ELR (cell line): ENCODE results near the gene PIAS2.
"Not testable (repeated sequence)": the region's sequence is repeated elsewhere in the genome, so short reads cannot be mapped to it uniquely, and the experiment has no call there.

Source experiments
- DNase-seq: peaks from one replicate; pipeline ENCODE4 v3.0.0-alpha.2; 2015; ENCODE audit warnings: low read depth

PIAS2 gene

DNA sequence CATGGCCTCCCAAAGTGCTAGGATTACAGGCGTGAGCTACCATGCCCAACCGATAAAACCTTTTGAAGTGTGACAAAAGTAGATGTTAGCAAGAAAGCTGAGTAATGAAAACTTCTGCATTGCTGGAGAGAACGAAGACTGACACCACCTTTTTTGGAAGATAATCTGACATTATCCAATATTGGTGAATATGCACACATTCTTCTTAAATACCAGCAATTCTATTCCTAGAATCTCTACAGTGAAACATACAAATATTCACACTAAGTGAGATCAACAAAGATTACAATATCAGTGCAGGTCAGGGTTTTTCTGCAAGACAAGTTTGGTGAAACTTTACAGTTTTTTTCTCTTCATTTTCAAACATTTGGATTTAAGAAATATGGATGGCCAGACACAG is 7.8 kb downstream of the PIAS2 start:
- DNase-seq, result no peak

GRCh38 chr18:46903406-46903805 is 13.9 kb downstream of the PIAS2 start:
- no peak for DNase-seq

DNA sequence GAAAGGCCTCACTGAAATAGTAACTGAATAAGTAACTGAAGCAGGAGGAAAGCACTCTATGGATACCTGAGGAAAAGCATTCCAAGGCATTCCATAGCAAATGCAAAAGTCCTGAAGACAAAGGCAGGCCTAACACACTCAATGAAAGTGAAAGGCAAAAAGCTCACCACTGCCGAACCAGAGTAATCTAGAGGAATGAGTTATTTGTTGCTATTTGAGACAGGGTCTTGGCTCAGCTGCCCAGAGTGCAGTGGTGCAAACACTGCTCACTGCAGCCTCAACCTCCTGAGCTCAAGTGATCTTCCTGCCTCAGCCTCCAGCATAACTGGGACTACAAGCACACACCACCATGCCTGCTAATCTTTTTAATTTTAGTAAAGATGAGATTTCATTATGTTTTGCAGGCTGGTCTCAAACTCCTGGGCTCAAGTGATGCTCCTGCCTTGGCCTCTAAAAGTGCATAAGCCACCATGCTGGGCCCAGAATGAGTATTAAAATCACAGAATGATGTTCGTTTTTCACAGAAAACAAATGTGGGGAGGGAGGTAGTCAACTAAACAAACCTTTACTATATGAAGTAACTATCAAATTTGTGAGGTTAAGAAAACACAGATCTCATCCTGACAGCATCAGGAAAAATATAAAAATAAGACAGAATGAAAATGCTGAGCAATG is 17.9 kb downstream of the PIAS2 start:
- no peak for DNase-seq

- no peak for DNase-seq
Measured at GRCh38 chr18:46894124-46894523, 23.2 kb downstream of the PIAS2 start.

DNA sequence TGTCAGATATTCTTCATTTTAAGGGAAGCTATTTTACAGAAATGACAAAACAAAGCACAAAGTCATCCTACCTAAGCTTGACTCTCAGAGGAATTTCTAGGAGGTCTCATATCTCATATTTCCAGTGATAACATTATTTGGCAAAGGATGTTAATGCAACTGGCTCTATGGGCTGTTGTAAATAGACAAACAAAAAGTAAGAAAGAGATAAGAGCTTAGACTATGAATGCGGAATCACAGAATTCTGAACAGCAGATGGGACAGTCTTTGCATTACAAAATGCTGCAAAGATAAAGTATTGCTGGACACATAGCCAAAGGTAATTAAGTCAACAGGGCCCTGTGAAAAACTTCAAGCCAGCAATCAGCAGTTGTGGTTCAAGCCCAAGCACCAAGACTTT is 23.9 kb downstream of the PIAS2 start:
- no peak for DNase-seq

DNA sequence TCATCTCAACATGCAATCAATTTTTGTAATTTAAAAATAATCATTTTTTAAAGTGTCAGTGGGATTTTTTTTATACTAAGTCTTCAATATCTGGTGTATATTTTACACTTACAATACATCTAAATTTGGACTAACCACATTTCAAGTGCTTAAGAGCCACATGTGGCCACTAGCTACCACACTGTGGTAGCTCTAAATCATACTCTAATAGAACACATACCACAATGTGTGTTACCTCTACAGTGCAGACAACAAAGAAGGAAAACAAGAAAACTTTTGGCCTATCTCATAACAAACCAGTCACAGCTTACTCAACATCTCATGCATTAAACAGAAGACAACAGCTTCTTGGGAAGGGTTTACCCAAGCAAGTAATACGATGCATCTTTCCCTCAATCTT is 24.5 kb downstream of the PIAS2 start:
- DNase-seq, result no peak

- no peak for DNase-seq
Measured at GRCh38 chr18:46891742-46892214, 25.5 kb downstream of the PIAS2 start.

DNA sequence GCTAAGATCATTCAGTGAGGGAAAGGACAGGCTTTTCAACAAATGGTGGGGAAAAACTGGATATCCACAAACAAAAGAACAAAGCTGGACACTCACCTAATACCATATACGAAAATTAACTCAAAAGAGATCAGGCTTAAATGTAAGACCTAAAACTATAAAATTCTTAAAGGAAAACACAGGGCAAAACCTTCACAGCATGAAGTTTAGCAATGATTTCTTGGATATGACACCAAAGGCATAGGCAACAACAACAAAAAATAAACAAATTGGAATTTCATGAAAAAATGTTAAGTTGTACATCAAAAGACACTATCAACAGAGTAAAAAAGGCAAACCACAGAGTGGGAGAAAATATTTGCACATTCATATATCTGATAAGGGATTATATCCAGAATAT is 28.3 kb downstream of the PIAS2 start:
- DNase-seq, result no peak

DNA sequence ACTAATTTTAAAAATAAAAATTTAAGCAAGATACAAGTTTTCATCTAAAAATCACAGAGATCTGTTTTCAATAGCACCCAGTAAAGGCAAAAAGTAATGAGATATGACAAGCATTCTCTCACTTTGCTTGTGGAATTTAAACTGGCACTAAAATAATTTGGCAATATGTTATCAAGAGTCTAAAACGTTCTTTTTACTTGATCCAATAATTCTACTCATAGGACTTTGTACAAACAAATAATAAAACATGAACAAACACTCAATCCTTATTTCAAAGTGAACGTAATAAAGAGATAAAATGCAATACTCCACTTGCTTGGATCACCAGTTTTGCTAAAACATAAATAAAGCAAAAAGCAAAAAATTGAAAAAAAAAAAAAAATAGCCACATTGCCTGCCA is 30.4 kb downstream of the PIAS2 start:
- no peak for DNase-seq

- no peak for DNase-seq
Measured at GRCh38 chr18:46883180-46883579, 34.1 kb downstream of the PIAS2 start.

GRCh38 chr18:46877329-46877987 is 39.8 kb downstream of the PIAS2 start:
- DNase-seq, result no peak

GRCh38 chr18:46868169-46868921 is 49.0 kb downstream of the PIAS2 start:
- DNase-seq, result no peak

- DNase-seq, result no peak
Measured at GRCh38 chr18:46867367-46868143, 49.8 kb downstream of the PIAS2 start.

DNA sequence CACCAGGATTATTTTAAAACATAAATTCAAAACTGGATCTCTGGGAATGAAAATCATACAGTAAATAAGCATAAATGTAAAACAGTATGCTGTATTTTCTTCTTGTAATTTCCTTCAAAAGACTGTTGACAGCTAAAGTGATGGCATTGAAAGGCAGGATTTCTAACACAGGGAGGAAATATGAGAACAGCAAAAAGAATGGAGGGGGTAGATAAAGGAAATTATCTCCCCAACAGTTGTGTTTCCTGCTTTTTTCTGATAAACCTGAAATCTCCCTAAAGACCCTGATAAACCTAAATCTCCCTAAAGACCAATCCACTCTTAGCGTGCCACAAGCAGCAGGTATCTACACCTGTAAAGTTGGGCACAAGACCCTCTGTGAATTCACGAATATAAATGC is 50.8 kb downstream of the PIAS2 start:
- no peak for DNase-seq

- not testable (repeated sequence) for DNase-seq
Measured at GRCh38 chr18:46865245-46865644, 52.1 kb downstream of the PIAS2 start.

- no peak for DNase-seq
Measured at GRCh38 chr18:46859855-46860254, 57.5 kb downstream of the PIAS2 start.

GRCh38 chr18:46858290-46858689 is 59.0 kb downstream of the PIAS2 start:
- DNase-seq, result no peak

- no peak for DNase-seq
Measured at GRCh38 chr18:46856973-46857372, 60.3 kb downstream of the PIAS2 start.

DNA sequence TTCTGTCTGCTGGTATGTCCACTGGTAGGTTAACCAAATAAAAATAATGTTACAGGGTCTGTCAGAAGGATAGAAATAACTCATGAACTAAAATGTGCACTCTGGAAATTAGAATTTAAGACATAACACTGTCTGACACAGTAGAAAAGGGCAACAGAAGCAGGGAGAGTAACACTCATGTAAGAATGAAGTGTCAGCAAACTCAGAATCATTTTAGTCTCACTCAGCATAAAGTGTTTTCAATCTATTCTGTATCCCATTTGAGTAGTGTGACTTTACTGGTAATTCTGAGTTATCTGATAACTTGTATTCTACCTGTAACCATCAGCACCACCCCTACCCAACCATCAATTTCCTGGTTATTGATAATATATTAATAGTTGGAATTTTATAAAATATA is 68.3 kb downstream of the PIAS2 start:
- no peak for DNase-seq

- no peak for DNase-seq
Measured at GRCh38 chr18:46843372-46843771, 73.9 kb downstream of the PIAS2 start.

DNA sequence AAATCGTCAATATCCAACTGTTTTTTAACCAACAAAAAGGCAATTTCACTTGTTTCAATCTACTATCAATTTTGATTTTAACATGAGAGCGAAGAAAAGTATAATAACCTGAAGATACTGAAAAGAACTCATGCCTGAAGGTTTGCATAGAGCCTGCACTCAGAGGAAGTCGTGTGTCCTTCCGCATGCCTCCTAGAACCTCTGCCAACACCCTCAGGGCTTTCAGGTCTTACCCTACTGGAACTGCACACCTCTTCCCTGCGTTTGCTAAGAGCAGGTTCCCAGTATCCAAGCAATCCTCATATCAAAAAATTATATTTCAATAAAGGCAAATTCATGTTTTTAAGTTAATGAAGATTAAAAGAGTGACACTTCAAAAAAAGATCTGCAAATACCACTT is 74.7 kb downstream of the PIAS2 start:
- no peak for DNase-seq

DNA sequence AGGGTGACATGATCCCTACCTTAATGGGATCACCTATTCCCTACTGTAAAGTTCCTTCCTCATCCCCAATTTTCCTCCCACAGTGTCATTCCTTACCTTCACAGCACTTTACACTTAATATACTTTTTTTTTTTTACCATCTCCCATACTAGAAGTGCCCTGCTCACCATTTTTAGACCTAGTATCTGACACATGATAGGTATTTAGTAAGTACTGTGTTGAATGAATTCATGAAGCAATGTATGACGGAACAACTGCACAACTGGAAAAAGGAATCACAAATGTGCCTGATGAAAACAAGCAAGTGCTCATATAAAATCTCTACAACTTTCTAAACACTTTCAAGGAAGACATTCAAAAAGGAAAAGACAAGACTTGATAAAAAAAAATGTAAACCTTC is 83.4 kb downstream of the PIAS2 start:
- no peak for DNase-seq
